ENCODE data around the gene LCE2C. TPM values are rescaled to one million over a fixed set of nuclear protein-coding genes. Genes with fewer than 3 reads are reported as not detected.
"Not testable (repeated sequence)": the region's sequence is repeated elsewhere in the genome, so short reads cannot be mapped to it uniquely, and the experiment has no call there.

LCE2C gene
- total RNA-seq, 6 experiments from 2014 or later: not detected

GRCh38 chr1:152673016-152673415 lies 2.1 kb upstream of the LCE2C start:
- TF ChIP-seq CTCF (IDR thresholded peaks at IDR 0.05): no peak
- TF ChIP-seq POLR2A (IDR thresholded peaks at IDR 0.05): no peak
- DNase-seq (no peak), ATAC-seq (no peak)
- Histone ChIP-seq H3K4me3 (no peak overlapping the region), H3K27ac (no peak overlapping the region), H3K36me3 (no peaks in the 10 kb centered on the region), H3K9me3 (no peaks in the 10 kb centered on the region), H3K4me1 (no peaks in the 10 kb centered on the region), H3K27me3 (no peaks in the 10 kb centered on the region)
- WGBS (ENCODE audit: insufficient coverage, low coverage, low lambda C conversion rate, missing lambda C conversion rate): 49% methylated on average over 2 of the region's 2 CpGs
- intact Hi-C loops (cut with DNase I): no loop called here

DNA sequence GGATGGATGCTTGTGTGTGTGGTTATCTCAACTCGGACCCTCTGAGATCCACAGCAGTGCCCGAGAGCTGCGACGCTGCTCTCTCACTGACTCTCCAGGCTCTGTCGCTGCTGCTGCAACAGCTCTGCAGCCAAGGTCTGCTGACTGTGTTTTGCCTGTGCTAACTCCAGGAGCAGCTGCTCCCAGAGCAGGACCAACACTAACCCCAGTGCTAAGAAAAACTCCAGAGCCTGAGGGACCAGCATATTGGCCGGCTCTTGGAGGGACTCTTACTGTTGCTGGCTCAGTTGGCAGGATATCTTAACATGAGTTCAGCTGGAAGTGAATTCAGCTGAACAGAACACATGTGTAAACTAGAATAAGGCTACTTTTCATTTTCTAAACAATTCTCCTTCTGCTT lies 4.4 kb downstream of the LCE2C start:
- no peak overlapping the region for H3K4me3 ChIP-seq
- 50% methylated on average over 2 of the region's 6 CpGs for WGBS (ENCODE audit: insufficient coverage, low coverage, low lambda C conversion rate, missing lambda C conversion rate)
- no peak overlapping the region for H3K27ac ChIP-seq
- no peaks in the 10 kb centered on the region for H3K27me3 ChIP-seq
- DNase-seq (no peak), ATAC-seq (no peak)
- H3K9me3 ChIP-seq: no peaks in the 10 kb centered on the region
- no peaks in the 10 kb centered on the region for H3K4me1 ChIP-seq
- no peak for TF ChIP-seq POLR2A (IDR thresholded peaks at IDR 0.05)
- no peak for TF ChIP-seq CTCF (IDR thresholded peaks at IDR 0.05)
- no peaks in the 10 kb centered on the region for H3K36me3 ChIP-seq
- intact Hi-C loops (cut with DNase I): no loop called here

GRCh38 chr1:152681616-152682015 lies 6.5 kb downstream of the LCE2C start:
- DNase-seq (no peak), ATAC-seq (no peak)
- TF ChIP-seq POLR2A (IDR thresholded peaks at IDR 0.05) (no peak), CTCF (IDR thresholded peaks at IDR 0.05) (no peak)
- Histone ChIP-seq H3K36me3 (no peaks in the 10 kb centered on the region), H3K4me1 (no peaks in the 10 kb centered on the region), H3K4me3 (no peak overlapping the region), H3K27me3 (no peaks in the 10 kb centered on the region), H3K9me3 (no peaks in the 10 kb centered on the region), H3K27ac (no peak overlapping the region)
- 24% methylated on average over 2 of the region's 2 CpGs for WGBS (ENCODE audit: insufficient coverage, low coverage, low lambda C conversion rate, missing lambda C conversion rate)
- intact Hi-C loops (cut with DNase I): no loop called here

GRCh38 chr1:152683846-152684245 lies 8.8 kb downstream of the LCE2C start:
- H3K27me3 ChIP-seq: no peaks in the 10 kb centered on the region
- no peak overlapping the region for H3K27ac ChIP-seq
- no peaks in the 10 kb centered on the region for H3K9me3 ChIP-seq
- no peaks in the 10 kb centered on the region for H3K36me3 ChIP-seq
- H3K4me1 ChIP-seq: no peaks in the 10 kb centered on the region
- H3K4me3 ChIP-seq: no peak overlapping the region
- intact Hi-C loops (cut with DNase I): no loop called here
- DNase-seq (no peak), ATAC-seq (no peak)
- TF ChIP-seq CTCF (IDR thresholded peaks at IDR 0.05) (no peak), POLR2A (IDR thresholded peaks at IDR 0.05) (no peak)

DNA sequence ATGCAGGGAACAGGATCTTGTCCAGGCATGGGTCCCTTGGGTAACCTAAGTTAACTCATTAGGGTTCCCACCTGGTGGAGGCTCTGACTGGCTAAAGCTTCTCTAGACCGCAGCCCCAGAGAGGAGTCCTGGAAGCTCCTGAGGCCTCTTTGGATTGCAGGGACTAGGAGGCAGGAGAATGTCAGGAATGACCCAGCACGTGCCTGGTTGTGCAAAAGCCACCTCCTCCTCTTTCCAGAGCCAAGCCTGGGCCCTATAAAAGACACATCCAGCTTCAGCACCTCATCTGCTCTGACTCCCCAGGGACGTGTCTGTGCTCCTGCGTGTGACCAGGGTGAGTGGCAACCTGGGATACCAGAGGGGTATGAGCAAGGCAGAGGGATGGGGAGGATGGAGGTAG lies 10.7 kb downstream of the LCE2C start, which contains the start of gene LCE2B:
Gene LCE2B (plus strand): TSS at position 301 of the 400 bp plus-strand sequence. CDS start 721 bp downstream, outside the sequence.
- WGBS (ENCODE audit: insufficient coverage, low coverage, low lambda C conversion rate, missing lambda C conversion rate): 50% methylated on average over 2 of the region's 4 CpGs
- not testable (repeated sequence) for DNase-seq, H3K36me3 ChIP-seq

More for the DNA sequence above, 10.7 kb downstream of the LCE2C start, which contains the start of gene LCE2B:
- H3K4me1 ChIP-seq; H3K9me3 ChIP-seq; H3K4me3 ChIP-seq; ATAC-seq; H3K27ac ChIP-seq; intact Hi-C loops (cut with DNase I); H3K27me3 ChIP-seq: not testable (repeated sequence)
